GM18505 (cell line): Measurements from ENCODE around the gene TBX5.

Experiments used
- ATAC-seq: cut with Tn5 transposase; IDR thresholded peaks from one replicate; pipeline ENCODE4 v1.9.1; 2021; ENCODE audit not compliant: unreplicated experiment
- POLR2A ChIP-seq: IDR thresholded peaks from 4 replicates; pipeline ENCODE4 v1.6.1; 2011; ENCODE audit warnings: borderline replicate concordance; ENCODE audit not compliant: insufficient read depth, insufficient read length; ENCODE audit errors: extremely low read depth

TBX5 gene

DNA sequence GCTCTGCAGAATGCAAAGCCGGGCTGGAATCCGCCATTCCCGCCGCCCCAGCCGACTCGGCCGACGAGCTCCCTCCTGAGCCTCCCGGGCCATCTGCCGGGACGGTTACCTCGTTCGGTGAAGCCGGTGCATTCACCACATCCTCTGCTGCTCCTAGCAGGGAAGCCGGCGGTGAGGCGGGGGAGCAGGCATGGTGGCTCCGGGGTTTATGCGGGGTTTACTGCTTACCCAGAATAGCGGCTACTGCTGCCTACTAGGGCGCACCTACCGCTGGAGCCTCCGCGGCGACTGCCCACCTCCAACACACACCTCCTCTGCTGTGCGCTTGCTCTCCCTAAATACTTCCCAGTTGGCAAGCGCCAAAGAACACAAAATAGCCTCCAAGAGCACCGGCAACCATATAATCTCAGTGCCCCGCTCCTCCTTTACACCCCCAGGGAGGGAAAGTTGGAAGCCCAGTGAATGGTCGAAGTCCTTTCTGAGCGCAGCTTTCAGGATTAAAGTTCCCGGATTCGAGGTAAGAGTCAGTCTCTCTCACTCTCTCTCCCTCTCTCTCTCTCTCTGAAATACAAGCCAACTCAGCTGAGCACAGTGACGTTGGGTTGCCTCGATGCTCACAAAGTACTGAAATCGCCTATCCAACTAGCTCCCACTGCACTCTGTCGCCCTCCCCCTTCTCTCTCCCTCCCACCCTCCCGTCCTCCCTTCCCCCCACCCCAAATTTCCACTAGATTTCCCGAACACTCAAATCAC, at the start of gene TBX5:
TBX5 (minus strand) TSS at position 626 of the 753 bp plus-strand sequence. CDS start 2,246 bp downstream, outside the sequence.
- ATAC-seq = no peak
- TF ChIP-seq POLR2A = no peak

DNA sequence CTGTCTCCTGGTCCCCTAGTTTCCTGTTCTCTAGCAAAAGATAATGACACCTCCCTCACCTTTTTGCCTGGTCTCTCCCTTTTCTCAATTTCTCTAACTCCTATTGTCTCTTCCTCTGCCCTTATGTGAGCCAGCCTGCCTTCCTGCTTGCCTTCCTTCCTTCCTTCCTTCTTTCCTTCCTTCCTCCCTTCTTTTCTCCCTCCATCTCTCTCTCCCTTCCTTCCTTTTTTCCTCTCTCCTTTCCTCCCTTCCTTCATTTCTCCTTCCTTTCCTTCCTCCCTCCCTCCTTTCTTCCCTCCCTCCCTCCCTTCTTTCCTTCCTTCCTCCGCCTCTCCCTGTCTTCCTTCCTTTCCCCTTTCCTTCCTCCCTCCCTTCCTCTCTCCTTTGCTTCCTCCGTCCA, 45.7 kb upstream of the TBX5 start:
- TF ChIP-seq POLR2A = no peak
- ATAC-seq = no peak

DNA sequence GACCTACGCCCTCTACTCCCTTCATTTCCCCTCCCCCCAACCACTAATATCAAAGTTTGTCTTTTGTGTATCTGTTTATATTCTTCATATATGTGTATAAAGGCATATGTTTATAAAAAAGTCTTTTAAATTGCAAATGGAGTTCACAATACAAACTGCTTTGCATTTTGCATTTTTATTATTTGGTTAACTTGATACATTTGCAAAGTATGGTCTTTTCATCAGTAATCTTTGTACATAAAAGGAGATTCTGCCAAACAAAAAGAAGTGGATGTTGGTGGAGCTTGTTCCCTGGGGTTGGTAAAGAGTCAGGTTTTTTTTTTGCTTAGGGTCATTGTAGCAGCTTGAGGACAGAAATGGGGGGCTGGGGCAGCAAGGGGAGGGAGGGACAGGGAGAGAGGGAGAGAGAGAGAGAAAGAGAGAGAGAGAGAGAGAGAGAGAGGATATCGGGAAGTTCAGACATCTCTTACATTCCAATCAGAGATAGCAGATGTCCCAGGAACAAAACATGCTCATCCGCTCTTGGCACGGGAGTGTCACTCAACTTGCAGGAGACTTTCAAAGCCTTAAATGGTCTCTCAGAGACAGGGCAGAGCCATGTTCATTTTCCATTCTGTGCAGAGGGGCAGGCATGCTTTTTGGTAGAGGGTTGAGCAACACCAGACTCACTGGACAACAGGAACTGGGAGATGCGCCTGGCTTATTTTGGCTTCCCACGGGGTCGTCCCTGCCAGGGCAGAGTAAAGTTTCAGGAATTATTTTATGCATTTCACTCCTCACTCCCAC, 44.8 kb upstream of the TBX5 start:
- TF ChIP-seq POLR2A = no peak
- no peak for ATAC-seq

DNA sequence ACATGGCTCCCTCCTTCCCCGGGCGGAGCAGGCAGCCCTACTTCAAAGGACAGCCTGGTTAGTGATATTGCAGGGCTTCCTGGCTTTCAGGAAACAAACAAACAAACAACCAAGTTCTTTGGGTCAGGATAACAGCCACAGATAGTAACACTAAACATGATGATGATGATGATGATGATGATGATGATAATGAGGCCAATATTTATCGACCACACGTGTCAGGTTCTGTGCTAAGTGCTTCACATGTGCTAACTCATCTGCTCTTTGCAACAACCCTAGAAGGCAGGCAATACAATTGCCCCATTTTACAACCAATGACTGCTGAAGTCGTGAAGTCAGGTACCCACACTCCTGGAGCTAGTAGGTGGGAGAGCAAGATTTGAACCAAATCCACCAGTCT, 44.1 kb upstream of the TBX5 start:
- no peak for TF ChIP-seq POLR2A
- no peak for ATAC-seq

DNA sequence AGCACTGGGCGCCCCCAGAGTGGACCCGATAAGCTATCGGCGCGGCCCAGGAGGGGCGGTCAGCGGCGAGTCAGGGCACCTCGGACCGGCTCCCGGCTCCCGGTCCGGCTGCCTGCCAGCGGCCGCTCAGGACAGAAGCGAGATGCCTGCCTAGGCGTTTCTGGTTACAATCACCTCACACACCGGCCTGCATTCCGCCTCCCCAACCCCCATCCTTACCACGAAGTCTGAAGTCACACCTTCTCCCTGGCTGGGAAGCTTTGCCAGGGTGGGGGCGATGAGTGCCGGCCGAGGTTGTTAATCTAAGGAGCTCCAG, 42.6 kb upstream of the TBX5 start:
- no peak for ATAC-seq
- no peak for TF ChIP-seq POLR2A

DNA sequence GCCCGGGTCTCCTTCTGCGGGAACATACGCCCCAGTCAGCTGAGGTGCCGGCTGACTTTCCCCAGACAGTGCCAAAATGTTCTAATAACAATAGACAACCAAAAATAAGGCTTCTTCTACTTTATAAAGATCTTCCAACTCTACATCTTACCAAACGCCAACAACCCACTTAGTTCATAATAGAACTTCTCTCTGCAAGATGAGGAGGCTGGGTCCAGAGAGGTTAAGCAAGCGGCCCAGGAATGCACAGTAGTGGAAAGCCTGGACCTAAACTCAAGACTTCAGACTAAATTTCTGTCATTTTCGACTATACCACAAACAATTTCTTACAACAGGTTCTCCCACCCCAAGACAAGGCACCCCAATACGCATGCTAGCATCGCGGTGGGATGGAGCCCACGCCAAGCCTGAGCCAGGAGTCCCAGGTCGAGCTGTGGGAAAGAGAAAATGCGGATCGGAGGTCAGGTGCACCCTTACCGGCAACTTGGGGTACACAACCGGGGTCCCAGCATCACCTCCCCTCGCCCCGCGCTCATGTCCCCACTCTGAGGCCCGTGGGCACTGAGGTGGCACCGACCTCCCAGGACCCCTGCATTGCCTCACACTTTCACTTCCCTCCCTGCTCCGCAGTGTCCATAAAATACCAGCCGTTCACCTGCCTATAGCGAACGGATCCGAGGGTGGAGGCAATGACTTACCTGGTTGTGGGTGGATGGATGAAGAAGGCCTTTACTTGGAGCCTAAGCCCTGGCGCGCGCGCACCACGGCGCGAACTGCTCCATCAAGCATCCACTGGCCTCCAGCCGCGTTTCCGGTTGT, 42.1 kb upstream of the TBX5 start:
- no peak for ATAC-seq
- no peak for TF ChIP-seq POLR2A

DNA sequence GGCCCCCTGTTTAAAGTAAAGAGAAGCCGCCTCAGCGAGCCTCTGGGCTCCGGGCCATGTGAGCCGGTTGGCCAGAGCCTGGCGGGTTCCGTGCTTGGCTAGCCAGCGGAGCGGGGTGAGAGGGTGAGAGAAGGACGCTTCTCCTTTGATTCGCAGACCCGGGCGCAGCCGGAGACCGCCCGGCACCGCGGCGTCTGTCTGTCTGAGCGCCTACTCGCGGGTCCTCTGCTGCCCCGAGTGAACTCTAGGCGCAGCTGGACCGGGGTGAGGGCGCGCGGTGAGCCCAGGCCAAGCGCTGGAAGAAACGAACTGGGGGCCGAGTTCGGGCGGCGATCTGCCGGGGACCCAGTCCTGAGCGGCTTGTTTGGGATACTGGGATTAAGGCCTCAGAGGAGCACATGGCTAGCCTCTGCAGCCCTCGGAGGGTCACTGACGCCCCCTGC, 41.4 kb upstream of the TBX5 start:
- ATAC-seq = no peak
- TF ChIP-seq POLR2A = no peak

DNA sequence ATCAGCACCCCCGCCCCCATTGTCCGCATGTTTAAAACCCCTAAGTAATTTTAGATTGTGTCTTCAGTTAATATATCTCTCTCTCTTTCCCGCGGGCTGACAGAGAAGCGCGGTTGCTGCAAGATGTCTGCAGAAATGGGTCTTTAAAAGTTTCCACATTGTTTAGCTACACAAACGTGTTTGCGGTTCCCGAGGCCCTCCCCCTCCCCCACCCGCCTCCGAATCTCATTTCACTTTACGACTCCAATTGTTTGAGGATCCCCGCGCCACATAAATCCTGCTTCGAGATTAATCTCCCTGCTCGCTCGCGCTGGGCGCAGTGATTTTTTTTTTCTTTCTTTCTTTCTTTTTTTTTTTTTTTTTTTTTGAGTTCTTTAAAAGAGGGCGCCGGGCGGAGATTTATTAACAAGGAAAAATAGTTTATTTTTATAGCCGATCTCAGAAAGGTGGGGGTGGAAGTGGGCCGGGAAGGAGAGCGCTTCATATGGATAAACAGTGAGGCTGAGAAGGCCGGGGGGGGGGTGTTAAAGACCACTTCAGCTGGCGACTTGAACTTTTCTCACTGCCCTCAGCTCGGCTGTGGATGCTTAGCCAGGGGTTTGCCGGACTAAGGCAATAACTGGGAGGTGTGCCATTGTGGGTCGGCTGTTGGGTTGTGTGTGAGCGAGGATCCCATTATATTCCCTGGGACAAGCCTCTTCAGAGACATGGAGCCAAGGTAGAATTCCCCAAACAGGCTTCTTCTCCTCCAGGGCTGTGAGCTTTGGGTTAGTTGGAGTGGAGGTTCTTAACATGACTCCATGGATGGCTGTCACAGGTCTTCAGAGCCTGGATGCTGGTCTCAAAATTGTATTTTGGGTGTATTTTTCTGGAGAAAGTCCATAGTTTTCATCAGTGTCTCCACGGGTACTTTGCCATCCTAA, 39.7 kb upstream of the TBX5 start:
- ATAC-seq = no peak
- no peak for TF ChIP-seq POLR2A

DNA sequence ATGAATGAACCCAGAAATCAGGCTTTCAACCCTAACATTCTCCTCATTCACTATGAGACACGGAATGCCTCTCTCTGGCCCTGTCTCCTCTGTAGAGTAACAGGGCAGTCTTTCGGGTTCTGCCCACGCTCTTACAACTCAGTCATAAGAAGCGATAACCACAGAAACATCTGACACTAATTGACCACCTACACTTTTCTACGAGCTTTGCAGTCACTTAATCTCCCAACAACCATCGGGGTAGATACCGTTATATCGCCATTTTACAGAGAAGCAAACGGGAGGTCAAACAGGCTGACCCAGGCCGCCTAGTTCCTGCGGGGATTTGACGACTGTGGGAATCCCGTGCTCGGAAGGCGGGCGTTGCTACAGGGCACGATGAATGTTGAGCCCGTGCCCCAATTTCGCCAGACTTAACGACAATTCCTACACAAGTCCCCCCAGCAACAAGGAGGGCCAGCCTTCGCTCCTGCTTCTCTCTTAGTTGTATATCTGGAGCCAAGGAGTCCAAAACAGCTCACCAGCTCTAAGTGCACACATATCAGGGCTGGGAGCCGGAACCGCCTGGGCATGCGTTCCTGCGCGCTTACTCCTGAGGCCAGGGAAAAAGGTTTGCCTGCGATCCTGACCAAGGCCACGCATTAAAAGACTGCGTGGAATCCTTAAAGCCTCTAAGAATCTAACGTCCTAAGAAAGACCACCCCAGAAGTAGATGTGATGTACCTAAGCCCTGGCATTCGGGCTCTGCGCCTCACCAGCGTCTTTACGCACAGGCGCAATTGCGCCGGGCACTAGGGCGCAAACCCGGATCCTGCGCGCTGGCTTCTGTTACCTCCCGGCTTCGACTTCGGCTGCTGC, 38.7 kb upstream of the TBX5 start:
- TF ChIP-seq POLR2A = no peak
- no peak for ATAC-seq

DNA sequence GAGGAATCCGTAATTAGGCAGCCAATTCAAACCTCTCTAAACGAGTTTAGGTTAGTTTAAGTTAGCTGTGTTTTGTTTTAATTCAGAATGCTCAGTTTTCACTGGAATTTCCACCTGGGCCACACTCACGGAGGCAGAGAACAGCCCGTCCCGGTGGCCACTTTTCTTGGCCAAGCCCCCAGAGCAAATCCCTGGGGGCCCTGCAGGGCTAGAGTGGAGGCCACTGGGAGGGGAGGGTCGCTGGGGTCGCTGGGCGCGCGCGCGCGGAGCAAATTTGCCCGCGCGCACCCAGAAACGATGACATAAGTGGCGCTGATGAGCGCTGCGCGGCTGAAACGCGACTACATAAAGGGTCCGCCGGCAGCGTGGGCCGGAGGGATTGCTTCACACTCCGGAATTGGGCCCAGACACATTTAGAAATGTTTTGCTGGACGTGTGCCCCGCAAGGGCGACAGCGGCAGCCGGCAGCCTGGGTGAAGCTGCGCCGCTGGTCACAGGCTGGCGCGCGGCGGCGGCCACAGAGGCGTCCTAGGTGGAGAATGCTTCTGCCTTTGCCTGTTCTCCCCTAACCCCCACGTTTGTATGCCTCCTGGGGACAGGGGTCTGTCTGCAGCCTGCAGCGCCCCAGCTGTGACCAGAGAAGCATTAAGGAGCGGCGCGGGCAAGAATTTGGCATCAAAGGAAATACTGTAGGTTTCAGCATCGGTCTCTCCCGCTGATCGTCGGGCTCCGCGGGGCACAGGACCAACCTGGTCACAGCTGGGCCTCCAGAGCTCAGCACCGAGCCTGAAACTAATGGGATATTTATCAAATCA, 37.9 kb upstream of the TBX5 start:
- ATAC-seq = no peak
- TF ChIP-seq POLR2A = no peak

DNA sequence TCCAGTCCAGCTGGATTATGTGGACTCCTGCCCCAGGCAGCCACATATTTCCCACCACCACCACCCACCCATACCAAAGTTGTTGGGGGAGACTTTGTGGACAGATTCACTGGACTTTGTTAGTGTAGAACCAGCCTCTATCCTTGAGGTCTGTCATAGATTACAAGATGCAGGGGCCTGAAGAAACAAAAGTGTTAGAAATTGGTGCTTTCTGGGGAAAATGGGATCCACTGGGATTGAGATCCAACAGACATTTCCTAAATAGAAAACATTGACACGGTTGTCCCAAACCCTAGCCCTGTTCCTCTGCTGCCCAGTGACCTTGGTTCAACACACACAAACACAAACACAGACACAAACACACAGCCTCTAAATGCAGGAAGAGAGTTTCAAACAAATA, 36.6 kb upstream of the TBX5 start:
- no peak for ATAC-seq
- no peak for TF ChIP-seq POLR2A

DNA sequence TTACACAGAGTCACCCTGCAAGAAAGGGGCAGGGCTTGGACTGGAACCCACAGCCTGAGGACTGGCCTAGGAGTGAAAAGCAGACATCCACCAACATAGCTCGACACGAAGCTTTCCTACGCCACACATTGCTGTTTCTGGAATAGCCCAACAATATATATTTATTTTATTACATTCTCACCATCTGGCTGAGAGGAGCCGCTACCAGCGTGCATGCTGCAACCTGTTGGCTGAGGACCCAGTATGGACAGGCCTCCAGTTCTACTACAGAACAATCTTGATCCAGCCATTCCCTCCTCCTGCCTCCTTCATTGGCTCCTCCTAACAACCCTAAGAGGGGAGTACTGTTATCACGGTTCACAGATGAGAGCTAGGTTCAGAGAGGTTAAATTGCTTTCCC, 35.6 kb upstream of the TBX5 start:
- TF ChIP-seq POLR2A = no peak
- ATAC-seq = no peak

DNA sequence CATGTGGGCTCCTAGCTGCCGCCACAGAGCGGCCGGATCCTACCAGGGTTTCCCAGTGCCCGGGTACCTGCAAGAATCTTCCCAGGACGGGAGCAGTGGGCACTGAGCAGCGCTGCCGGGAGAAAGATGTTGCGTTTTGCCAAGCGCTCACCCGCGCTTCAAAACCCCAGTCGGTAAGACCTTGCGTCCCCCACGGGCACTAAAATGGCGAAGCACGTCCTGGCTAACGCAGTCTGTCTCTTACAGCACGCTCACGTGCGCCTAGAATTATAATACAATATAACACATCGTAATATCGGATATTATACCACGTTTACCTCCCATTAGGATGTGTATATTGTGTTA, 35.1 kb upstream of the TBX5 start:
- ATAC-seq = no peak
- no peak for TF ChIP-seq POLR2A
